TTC549 (cell line): ENCODE measurements around the gene ZNF592.
"Not testable (repeated sequence)": the region's sequence is repeated elsewhere in the genome, so short reads cannot be mapped to it uniquely, and the experiment has no call there.

Experiments
- FAIRE-seq: peaks from 2 replicates; lab custom pipeline; 2012; peaks lifted over from hg19 to GRCh38; lab: Jason Lieb, UNC

Gene ZNF592

DNA sequence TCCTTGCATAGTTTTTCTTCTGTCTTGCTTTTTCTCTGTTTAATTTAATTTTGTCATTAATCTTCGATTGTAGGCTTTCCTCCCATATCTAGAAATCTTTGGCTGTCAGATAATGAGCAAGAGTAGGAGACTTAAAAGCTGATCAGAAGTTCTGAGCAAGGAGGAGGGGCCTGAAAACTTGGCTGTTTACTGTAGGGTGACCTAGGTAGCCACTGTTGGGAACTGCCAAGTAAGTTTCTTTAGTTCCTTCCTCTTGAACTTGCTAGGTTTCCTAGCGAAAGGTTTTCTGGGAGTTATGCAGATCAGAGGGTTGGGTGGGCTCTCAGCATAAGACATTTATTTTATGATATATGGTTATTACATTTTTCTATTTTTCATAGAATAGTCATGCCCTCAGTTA is 83.2 kb downstream of the ZNF592 start:
- FAIRE-seq: no peak

DNA sequence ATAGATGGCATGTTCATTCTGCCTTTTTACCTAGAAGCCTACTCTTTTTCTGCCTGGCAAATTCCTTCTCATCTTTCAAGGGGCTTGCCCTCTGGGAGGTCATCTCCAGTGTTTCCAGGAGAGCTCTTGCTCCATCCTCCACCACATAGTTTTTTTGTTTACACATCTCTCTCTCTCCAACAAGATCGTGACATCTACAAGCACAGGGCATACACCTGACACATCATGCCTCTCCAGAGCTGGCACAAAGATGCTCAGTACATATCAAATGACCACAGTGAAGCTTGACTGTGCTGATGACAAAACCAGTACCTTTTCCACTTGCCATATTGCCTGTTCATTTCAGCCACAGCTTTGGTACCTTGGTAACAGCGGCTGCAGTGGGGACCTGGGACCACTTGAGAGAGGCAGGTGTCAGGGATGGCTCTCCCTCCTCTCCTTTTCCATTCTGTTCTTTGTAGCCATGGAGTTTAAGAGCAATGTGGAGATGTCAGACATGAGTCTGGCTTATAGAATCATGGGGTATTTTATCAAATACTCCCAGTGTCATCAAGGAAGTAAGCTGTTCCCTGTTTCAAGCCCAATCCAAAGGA is 84.2 kb downstream of the ZNF592 start:
- no peak for FAIRE-seq

DNA sequence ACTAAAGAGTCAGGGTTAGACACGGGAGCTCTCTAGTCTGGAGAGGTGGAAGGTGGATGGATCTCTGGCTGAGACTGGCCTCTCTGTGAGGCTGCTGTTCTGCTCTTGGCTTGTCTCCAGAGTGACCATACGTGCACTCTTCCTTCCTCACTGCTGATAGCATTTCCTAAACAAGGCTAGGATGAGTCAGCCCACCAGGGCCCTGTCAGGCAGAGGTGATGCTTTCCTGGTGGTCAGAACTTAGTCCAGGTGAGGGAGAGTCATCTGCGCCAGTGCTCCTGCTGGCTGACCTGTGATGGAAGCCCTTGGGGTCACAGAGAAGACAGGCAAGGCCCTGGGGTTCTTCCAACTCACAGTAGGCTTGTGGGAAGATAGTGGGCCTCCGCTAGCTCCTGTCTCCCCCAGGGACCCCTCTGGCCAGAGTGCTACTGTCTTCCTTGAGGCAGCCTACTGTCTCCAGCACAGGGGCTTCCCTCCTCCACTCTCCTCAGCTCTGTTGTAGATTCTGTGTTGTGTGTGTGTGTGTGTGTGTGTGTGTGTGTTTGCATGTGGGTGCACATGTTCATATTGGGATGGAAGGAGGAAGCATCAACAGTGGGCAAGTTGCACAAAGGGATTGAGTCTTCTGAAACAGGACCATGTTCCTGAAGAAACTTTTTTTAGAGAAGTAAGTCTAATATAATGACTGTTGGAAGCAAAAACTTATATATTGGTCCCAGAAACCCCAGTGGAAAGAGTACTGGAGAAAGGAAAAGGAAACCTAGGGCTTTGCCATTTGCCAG is 85.2 kb downstream of the ZNF592 start:
- FAIRE-seq: no peak

DNA sequence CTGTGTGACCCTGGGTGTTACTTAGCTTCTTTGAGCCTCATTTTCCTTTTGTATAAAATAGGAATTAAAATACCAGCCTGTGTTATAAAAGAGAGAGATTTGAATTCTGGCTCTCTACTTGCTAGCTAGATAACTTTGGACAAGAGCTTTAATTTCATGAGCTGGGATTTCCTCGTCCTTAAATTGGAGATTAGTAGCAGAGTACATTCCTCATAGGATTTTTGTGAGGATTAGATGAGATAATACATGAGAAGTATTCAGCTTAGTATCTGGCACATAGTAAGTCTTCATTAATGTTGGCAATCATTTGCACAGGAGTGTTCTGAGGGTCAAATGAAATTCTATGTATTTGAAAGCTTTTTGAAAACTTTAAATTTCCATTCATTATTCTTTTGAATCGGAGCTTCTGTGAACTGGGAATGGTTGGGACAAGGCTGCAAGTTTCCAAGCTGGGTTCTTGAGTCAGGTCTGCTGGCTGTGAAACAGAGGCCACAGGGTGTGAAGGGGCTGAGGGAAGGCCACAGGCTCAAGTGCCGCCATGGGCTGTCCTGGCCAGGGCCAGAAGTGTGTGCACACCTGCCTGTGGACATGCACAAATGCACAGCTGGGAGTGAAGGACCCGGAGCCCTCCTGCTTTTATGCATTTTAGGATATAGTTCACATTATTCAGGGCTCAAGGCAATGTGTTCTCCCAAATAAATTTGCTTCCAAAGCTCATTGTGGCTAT is 86.0 kb downstream of the ZNF592 start:
- no peak for FAIRE-seq

DNA sequence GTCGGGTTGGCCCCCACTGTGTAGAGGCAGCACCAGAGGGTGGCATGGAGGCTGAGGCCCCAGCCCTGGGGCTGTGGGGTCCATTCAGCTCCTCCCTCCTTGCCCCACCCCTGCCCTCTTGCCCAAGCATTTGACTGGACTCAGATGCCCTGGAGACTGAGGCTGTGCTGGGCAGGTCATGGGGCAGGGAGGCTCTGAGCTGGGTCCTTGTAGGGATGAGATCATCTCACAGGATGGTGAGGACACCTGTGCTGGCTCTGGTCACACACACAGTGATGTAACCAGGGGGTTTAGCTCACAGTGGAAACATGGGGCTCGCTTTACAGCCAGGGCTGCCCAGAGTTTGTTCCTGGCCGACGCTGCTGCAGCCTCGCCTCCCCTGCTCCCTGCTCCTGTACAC is 86.6 kb downstream of the ZNF592 start:
- no peak for FAIRE-seq

DNA sequence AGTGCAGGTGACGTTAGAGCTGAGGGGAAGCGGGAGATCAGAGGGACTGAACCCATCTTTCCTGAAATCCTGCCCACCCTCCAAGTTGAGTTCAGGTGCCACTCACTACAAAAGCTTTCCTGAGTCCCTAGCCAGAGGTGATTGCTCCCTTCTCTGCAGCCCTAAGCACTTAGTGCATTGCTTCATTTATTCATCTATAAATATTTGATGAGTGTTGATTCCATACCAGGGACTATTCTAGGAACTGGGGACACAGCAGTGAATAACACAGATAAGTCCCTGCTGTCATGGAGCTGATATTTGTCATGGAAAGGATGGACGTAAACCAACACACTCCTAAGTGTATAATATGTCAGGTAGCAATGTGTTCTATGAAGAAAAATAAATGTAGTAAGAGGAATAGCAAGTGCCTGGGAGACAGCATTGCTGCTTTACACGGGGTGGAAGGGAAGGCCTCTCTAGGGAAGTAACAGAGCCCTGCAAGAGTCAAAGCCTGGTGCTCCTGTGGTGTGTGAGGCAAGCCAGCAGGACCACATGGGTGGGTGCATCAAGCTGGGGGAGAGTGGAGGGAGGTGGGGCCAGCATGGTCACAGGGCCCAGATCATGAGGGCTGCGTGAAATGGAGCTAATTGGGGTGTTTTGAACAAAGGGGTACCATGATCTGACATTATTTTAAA is 87.4 kb downstream of the ZNF592 start:
- no peak for FAIRE-seq

DNA sequence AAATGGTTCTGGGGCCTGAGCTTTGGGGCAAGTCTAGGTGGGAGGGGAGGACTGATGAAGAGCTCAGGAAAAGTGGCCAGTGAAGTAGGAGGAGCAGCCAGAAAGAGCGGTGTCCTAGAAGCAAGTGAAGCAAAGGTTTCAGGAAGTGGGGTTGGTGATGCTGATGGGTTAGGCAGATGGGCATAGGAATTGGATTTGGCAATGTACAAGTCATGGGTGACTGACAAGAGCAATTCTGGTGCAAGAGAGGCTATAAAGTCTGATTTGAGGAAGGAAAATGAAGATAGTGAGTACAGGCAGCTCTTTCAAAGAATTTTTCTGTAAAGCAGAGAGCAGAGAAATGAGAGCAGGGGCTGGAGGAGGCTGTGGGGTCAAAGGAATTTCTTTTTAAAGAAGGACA is 88.5 kb downstream of the ZNF592 start:
- no peak for FAIRE-seq

DNA sequence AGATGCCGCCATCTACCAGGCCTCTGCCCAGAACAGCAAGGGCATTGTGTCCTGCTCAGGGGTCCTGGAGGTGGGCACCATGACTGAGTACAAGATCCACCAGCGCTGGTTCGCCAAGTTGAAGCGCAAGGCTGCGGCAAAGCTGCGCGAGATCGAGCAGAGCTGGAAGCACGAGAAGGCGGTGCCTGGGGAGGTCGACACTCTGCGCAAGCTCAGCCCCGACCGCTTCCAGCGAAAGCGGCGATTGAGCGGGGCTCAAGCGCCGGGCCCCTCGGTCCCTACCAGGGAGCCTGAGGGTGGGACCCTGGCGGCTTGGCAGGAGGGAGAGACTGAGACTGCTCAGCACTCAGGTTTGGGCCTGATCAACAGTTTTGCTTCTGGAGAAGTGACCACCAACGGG is 91.3 kb downstream of the ZNF592 start:
- no peak for FAIRE-seq

DNA sequence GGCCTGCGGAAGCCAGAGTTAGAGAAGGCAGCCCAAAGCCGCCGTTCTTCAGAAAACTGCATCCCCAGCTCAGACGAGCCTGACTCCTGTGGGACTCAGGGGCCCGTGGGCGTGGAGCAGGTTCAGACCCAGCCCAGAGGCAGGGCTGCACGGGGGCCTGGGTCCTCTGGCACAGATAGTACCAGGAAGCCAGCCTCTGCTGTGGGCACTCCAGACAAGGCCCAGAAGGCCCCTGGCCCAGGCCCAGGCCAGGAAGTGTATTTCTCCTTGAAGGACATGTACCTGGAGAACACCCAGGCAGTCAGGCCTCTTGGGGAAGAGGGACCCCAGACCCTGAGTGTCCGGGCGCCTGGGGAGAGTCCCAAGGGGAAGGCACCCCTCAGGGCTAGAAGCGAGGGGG is 91.9 kb downstream of the ZNF592 start:
- FAIRE-seq: no peak

DNA sequence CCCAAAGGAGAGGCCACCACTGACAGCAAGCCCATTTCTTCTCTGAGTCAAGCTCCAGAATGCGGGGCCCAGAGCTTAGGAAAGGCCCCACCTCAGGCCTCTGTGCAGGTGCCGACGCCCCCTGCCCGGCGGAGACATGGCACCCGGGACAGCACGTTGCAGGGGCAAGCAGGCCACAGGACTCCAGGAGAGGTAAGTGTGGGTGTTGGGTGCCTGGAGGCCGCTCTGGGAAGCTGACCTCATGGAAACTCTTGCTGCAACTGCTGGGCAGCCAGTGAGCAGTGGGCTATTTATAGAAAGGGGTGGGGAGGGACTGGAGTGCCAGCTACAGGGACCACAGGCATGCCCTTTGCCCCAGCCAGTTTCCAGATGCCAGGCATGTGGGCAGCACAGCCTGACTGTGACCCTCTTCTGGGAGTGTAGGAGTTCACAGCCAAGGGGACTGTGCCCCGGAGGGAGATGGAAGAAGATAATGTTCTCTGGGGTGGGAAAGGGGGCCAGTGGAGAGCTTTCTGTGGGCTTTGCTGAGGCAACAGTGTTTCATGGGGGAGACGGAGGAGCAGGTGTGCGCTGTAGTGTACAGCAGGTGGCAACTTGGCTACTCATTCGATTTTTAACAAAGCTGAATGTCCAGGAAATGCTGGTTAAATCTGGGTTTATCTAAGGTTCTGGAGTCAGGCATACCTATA is 92.5 kb downstream of the ZNF592 start:
- no peak for FAIRE-seq

DNA sequence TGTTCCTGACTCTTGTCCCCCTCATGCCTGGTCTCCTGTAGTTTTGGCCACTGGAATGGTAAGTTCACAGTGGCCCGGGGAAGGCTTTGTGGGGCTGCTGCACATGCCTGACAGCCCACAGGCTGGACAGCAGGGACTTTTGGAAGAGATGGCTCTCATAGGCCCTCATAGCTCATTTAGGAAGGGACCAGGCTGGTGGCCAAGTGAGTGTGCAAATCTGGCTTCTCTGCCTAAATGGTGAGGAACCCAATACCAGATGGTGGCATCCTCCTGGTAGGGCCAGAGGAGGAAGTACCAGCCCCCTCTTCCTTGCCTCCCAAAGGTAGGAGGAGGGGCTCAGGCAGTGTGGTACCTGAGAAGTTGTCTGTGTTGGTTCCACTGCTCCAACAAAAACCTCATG is 94.4 kb downstream of the ZNF592 start:
- FAIRE-seq: no peak

DNA sequence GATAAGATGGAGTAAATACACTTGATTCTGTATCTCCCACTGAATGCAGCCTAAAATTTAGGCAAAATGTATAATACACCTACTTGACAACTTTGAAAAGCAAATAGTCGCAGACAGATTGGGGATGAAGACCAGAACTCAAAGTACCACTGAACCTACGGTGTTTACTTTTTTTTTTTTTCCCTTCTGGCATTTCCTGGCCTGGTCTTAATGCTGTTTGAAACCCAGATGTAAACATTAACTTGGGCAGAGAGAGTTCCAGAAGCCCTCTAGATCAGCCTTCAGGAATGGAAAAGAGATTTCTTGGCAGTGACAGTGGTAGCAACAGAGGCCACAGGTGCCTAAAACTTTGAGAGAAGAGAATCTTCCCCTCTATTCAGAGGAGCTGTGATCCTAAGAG is 96.6 kb downstream of the ZNF592 start:
- no peak for FAIRE-seq

DNA sequence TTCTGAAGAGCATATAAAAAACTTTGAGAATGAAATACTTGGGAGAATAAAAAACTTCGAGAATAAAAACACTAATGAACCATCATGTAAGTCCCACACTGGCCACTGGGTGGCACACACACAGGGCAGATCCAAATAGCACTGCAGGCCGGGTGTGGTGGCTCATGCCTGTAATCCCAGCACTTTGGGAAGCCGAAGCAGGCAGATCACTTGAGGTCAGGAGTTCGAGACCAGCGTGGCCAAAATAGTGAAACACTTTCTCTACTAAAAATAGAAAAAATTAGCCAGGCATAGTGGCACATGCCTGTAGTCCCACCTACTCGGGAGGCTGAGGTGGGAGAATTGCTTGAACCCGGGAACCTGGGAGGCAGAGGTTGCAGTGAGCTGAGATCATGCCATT is 97.2 kb downstream of the ZNF592 start:
- FAIRE-seq: not testable (repeated sequence)

DNA sequence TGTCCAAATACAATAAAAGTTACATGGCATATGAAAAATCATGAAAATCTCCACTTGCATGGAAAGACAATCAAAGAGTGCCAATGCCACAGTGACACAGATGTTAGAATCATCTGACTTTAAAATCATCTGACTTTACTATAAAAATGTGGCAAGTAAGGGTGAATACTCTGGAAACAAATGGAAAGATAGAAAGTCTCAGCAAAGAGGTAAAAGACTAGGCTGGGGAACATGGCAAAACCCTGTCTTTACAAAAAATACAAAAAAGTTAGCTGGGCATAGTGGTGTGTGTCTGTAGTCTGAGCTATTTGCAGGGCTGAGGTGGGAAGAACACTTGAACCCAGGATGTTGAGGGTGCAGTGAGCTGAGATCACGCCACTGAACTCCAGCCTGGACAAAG is 97.9 kb downstream of the ZNF592 start:
- FAIRE-seq: no peak

DNA sequence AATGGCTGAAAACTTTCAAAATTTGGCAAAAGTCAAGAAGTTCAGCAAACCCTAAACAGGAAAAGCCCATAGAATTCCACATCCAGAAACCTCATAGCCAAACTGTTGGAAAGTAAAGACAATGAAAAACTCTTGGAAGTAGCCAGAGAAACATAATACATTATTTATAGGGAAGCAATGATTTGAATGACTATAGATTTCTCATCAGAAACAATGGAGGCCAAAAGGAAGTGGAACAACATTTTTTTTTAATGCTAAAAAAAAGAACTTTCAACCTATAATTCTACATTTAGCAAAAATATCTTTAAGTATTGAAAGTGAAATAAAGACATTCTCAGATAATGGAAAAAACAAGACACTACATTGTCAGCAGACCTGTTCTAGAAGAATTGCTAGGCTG is 99.0 kb downstream of the ZNF592 start:
- peak; percentile 11 for FAIRE-seq

DNA sequence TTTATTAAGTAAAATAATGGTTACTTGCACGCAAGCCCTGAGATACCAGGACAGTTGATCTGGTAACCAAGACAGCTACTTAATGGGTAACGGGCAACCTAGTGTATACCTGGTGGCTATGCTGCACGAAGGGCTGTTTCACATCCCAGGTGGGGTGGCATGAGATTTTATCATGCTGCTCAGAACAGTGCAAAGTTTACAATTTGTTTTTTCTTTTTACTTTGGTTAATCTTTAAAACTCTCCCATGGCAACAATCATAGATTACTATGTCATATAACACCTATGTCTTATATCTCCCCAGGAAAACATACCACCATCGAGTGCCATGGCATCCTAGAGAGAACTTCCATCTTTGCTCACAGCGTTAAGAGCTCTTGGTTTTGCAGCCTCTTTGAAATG is 103.8 kb downstream of the ZNF592 start:
- no peak for FAIRE-seq

DNA sequence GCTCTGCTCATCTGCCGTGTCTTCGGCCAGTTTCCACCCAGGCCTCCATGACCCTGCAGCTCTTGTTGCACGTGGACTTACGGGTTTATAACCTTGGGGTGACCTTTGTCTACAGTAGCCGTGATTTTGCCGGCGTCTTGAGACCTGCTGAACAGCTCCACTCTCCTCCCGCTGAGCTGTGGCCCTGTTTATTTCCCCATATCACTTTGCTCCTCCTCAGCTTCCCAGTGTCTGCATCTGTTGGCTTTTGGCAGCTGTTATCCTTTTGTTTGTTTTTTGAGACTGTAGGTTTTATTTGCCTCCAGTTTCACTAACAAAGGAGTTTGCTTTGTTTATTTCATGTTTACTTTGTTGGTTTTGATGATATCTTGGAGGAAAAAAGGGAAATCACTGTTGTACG is 106.7 kb downstream of the ZNF592 start:
- FAIRE-seq: no peak

DNA sequence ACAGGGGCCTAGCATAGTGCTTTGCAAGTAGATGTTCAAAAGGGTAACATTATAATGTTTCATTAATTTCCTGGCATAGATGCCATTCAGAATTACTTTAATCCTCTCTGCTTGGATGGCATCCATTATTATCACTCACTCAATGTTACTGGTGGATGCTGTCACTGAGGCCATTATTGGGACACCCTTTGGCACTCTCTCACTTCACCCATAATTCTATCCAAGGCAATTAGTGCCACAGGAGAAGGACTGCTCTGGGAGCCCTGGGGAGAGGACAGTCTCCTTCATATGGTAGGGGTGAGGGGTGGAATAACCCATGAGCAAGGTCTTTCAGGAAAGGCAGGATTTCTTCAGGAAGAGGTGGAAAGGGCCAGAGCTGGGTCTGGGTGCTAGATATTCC is 107.4 kb downstream of the ZNF592 start:
- no peak for FAIRE-seq
